OCI-LY1 (cell line): ENCODE data around the gene CNNM4.

Experiments
- EZH2 ChIP-seq: fragments of 200-600 bp; sonication (generic), shearing (Covaris generic); IDR thresholded peaks from 2 replicates; pipeline ENCODE4 v1.8.0; 2017; ENCODE audit warnings: borderline replicate concordance, mixed run types, mild to moderate bottlenecking, antibody characterized with exemption, low read length, moderate library complexity, mixed read lengths
- TF ChIP-seq, protein P1 (sequence below): fragments of 200-600 bp; sonication (generic), shearing (Covaris generic); IDR thresholded peaks from 2 replicates; pipeline ENCODE4 v1.5.1; 2017; ENCODE audit warnings: mild to moderate bottlenecking, antibody characterized with exemption, low read length, moderate library complexity, mixed read lengths

DNA sequence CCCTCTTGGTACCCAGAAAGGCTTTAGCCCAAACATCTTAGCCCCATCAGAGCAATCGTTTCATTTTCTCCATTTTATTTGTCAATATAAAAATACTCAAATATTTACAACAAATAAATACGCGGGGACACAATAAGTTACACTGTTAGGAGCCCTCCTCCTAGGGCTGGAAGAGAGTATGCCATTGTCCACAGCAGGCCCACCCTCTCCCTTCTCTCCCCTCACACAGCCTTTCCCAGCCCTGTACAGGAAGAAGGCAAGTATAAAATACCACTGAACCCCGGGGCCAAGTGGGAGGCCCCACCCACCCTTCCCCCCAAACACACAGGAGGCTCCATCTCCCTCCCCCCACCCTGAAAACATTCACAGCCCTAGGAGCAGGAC is 99.0 kb downstream of the CNNM4 start:
- TF ChIP-seq, protein P1, sequence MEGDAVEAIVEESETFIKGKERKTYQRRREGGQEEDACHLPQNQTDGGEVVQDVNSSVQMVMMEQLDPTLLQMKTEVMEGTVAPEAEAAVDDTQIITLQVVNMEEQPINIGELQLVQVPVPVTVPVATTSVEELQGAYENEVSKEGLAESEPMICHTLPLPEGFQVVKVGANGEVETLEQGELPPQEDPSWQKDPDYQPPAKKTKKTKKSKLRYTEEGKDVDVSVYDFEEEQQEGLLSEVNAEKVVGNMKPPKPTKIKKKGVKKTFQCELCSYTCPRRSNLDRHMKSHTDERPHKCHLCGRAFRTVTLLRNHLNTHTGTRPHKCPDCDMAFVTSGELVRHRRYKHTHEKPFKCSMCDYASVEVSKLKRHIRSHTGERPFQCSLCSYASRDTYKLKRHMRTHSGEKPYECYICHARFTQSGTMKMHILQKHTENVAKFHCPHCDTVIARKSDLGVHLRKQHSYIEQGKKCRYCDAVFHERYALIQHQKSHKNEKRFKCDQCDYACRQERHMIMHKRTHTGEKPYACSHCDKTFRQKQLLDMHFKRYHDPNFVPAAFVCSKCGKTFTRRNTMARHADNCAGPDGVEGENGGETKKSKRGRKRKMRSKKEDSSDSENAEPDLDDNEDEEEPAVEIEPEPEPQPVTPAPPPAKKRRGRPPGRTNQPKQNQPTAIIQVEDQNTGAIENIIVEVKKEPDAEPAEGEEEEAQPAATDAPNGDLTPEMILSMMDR, result no peak
- no peak for TF ChIP-seq EZH2
